NCI-H510A (cell line): ENCODE results near the gene ZSWIM4.
A peak's percentile ranks its signal among the peaks of the same experiment; 100 is the strongest.

Source experiments
- DNase-seq: peaks from one replicate; lab custom pipeline; 2025; lab: John Stamatoyannopoulos, UW

ZSWIM4 gene

GRCh38 chr19:13812544-13812943 lies 17.3 kb downstream of the ZSWIM4 start:
- no peak for DNase-seq

GRCh38 chr19:13813147-13813546 lies 17.9 kb downstream of the ZSWIM4 start:
- no peak for DNase-seq

GRCh38 chr19:13814550-13814949 lies 19.3 kb downstream of the ZSWIM4 start:
- DNase-seq: no peak

- DNase-seq: peak; percentile 94
These were observed 21.9 kb downstream of the ZSWIM4 start for GRCh38 chr19:13817018-13817614.

- peak; percentile 100 for DNase-seq
These were observed 22.6 kb downstream of the ZSWIM4 start for GRCh38 chr19:13817615-13818371.

- no peak for DNase-seq
These were observed 24.0 kb downstream of the ZSWIM4 start for GRCh38 chr19:13819238-13819637.

- no peak for DNase-seq
These were observed 26.0 kb downstream of the ZSWIM4 start for GRCh38 chr19:13821292-13821691.

GRCh38 chr19:13823256-13823655 lies 28.0 kb downstream of the ZSWIM4 start:
- no peak for DNase-seq

GRCh38 chr19:13823901-13824300 lies 28.7 kb downstream of the ZSWIM4 start:
- no peak for DNase-seq

- no peak for DNase-seq
These were observed 29.5 kb downstream of the ZSWIM4 start for GRCh38 chr19:13824703-13825102.

- DNase-seq: no peak
These were observed 30.5 kb downstream of the ZSWIM4 start for GRCh38 chr19:13825489-13826441.

GRCh38 chr19:13826652-13827235 lies 31.5 kb downstream of the ZSWIM4 start:
- DNase-seq: no peak

- peak; percentile 30 for DNase-seq
These were observed 32.4 kb downstream of the ZSWIM4 start for GRCh38 chr19:13827656-13828055.

GRCh38 chr19:13830114-13830740 lies 35.0 kb downstream of the ZSWIM4 start:
- DNase-seq: no peak

GRCh38 chr19:13830741-13831536 lies 35.7 kb downstream of the ZSWIM4 start:
- DNase-seq: no peak

GRCh38 chr19:13831537-13832467 lies 36.6 kb downstream of the ZSWIM4 start:
- DNase-seq: no peak

GRCh38 chr19:13833330-13834243 lies 38.3 kb downstream of the ZSWIM4 start:
- peak; percentile 82 for DNase-seq

GRCh38 chr19:13834244-13835069 lies 39.2 kb downstream of the ZSWIM4 start:
- DNase-seq: no peak
